Astrocyte (in vitro differentiated cells and primary cell): ENCODE data around the gene MED9. TPM values are rescaled to one million over a fixed set of nuclear protein-coding genes. Genes with fewer than 3 reads are reported as not detected.
A peak's percentile ranks its signal among the peaks of the same experiment; 100 is the strongest.

Experiments
- DNase-seq: peaks from one replicate; pipeline ENCODE4 v3.0.0-alpha.2; 2010; ENCODE audit warnings: low read depth
- FAIRE-seq: peaks from 2 replicates; lab custom pipeline; 2011; peaks lifted over from hg19 to GRCh38; lab: Jason Lieb, UNC
- H2AFZ ChIP-seq: 2 replicates; pipeline ENCODE4 v1.6.0; 2012; ENCODE audit warnings: low read depth, low read length, inconsistent platforms
- H3K27ac ChIP-seq: 2 replicates; pipeline ENCODE4 v1.5.1; 2011; ENCODE audit warnings: low read depth, low read length, inconsistent platforms
- H3K27me3 ChIP-seq: 2 replicates; pipeline ENCODE4 v1.6.0; 2011; ENCODE audit warnings: low read length, inconsistent platforms; ENCODE audit not compliant: insufficient read depth
- H3K36me3 ChIP-seq: 2 replicates; pipeline ENCODE4 v1.5.1; 2011; ENCODE audit warnings: low read length, inconsistent platforms; ENCODE audit not compliant: insufficient read depth
- H3K4me1 ChIP-seq: 2 replicates; pipeline ENCODE4 v1.5.1; 2011; ENCODE audit warnings: low read length, inconsistent platforms; ENCODE audit not compliant: insufficient read depth
- H3K4me2 ChIP-seq: 2 replicates; pipeline ENCODE4 v1.6.0; 2012; ENCODE audit warnings: low read length, inconsistent platforms
- H3K4me3 ChIP-seq: 2 replicates; pipeline ENCODE4 v1.5.1; 2011; ENCODE audit warnings: low read depth, mild to moderate bottlenecking, low read length, inconsistent platforms; ENCODE audit not compliant: insufficient read depth
- H3K79me2 ChIP-seq: 2 replicates; pipeline ENCODE4 v1.6.0; 2012; ENCODE audit warnings: mild to moderate bottlenecking, low read length, inconsistent platforms; ENCODE audit not compliant: insufficient read depth
- H3K9ac ChIP-seq: 2 replicates; pipeline ENCODE4 v1.6.0; 2012; ENCODE audit warnings: mild to moderate bottlenecking, low read length, inconsistent platforms
- H3K9me3 ChIP-seq: 2 replicates; pipeline ENCODE4 v1.5.1; 2012; ENCODE audit warnings: low read depth, mild to moderate bottlenecking, low read length, inconsistent platforms; ENCODE audit not compliant: insufficient read depth
- H4K20me1 ChIP-seq: 2 replicates; pipeline ENCODE4 v1.6.0; 2012; ENCODE audit warnings: low read length, inconsistent platforms; ENCODE audit not compliant: insufficient read depth
- H3K27ac Mint-ChIP-seq: one replicate; pipeline ENCODE4 v1.8.0; 2021; ENCODE audit warnings: mild to moderate bottlenecking, mixed read lengths; ENCODE audit not compliant: unreplicated experiment
- H3K27me3 Mint-ChIP-seq: one replicate; pipeline ENCODE4 v1.8.0; 2021; ENCODE audit warnings: low read depth, mixed read lengths; ENCODE audit not compliant: unreplicated experiment
- H3K36me3 Mint-ChIP-seq: one replicate; pipeline ENCODE4 v1.8.0; 2021; ENCODE audit warnings: low read depth, mixed read lengths; ENCODE audit not compliant: unreplicated experiment
- H3K4me1 Mint-ChIP-seq: one replicate; pipeline ENCODE4 v1.8.0; 2021; ENCODE audit warnings: low read depth, mixed read lengths; ENCODE audit not compliant: unreplicated experiment
- H3K4me3 Mint-ChIP-seq: one replicate; pipeline ENCODE4 v1.8.0; 2021; ENCODE audit warnings: mild to moderate bottlenecking, moderate library complexity, mixed read lengths; ENCODE audit not compliant: unreplicated experiment
- H3K9me3 Mint-ChIP-seq: one replicate; pipeline ENCODE4 v1.8.0; 2021; ENCODE audit warnings: mild to moderate bottlenecking, mixed read lengths; ENCODE audit not compliant: unreplicated experiment
- CTCF ChIP-seq: IDR thresholded peaks from 2 replicates; pipeline ENCODE4 v1.5.1; 2011; ENCODE audit warnings: low read depth, mild to moderate bottlenecking, inconsistent platforms, low read length, moderate library complexity; ENCODE audit not compliant: insufficient read depth
- EZH2 ChIP-seq: IDR thresholded peaks from 2 replicates; pipeline ENCODE4 v1.6.1; 2012; ENCODE audit warnings: mild to moderate bottlenecking, low read length, inconsistent platforms; ENCODE audit not compliant: insufficient read depth
- total RNA-seq: library from RNA; stranded (reverse); gene quantifications from 2 replicates; pipeline ENCODE4 v1.2.1, GENCODE V29; 2021

Gene MED9
- total RNA-seq, 1 donor from 2014 or later: 9.4 TPM

- TF ChIP-seq EZH2 (no peak), CTCF (no peak)
- H4K20me1 ChIP-seq: no peaks in the 10 kb centered on the region
- FAIRE-seq (no peak), DNase-seq (peak; percentile 96)
- peak overlapping the region; percentile 40 for H3K9ac ChIP-seq
- Mint-ChIP-seq H3K4me1 (peaks cover 15% of the 10 kb centered on the region), H3K36me3 (peaks cover 3% of the 10 kb centered on the region), H3K27ac (peak overlapping the region; percentile 96), H3K4me3 (peak overlapping the region; percentile 17), H3K9me3 (peaks cover 10% of the 10 kb centered on the region), H3K27me3 (peaks cover 26% of the 10 kb centered on the region)
- peak overlapping the region; percentile 20 for H2AFZ ChIP-seq
- H3K79me2 ChIP-seq: no peaks in the 10 kb centered on the region
- peak overlapping the region; percentile 75 for H3K4me2 ChIP-seq
- H3K36me3 ChIP-seq: no peaks in the 10 kb centered on the region
- peaks cover 32% of the 10 kb centered on the region for H3K4me1 ChIP-seq
- H3K27ac ChIP-seq: peak overlapping the region; percentile 22
- H3K9me3 ChIP-seq: no peaks in the 10 kb centered on the region
- H3K27me3 ChIP-seq: peaks cover 3% of the 10 kb centered on the region
- H3K4me3 ChIP-seq: no peak overlapping the region
Measured at GRCh38 chr17:17445925-17446665, 30.7 kb upstream of the MED9 start.

DNA sequence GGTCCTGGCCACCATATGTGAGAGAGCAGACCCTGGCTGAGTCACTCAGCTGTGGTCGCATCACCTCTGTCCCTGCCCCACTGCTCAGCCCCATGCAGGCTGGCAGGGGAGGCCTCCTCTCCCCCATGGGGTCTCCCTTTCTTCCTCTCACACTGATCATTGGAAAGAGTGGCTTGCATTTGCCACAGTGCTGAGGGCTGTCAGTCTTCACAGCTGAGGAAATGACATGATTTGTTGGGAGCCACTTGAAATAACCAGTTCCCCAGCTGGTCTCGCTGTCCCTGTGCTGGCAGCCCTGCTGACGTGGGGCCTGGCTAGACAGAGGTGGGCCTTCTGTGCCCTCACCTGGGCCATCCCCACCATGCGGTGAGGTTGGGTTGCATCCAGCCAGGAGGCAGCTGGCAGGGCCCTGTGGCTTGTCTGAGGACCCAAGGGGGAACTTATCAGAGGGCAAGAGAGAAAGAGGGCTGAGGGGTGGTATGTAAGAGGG is 30.1 kb upstream of the MED9 start:
- TF ChIP-seq EZH2 (no peak), CTCF (no peak)
- Mint-ChIP-seq H3K27me3 (peaks cover 28% of the 10 kb centered on the region), H3K4me1 (peaks cover 15% of the 10 kb centered on the region), H3K4me3 (no peak overlapping the region), H3K36me3 (peaks cover 3% of the 10 kb centered on the region), H3K9me3 (peaks cover 10% of the 10 kb centered on the region), H3K27ac (peak overlapping the region; percentile 96)
- H3K79me2 ChIP-seq: no peaks in the 10 kb centered on the region
- no peak overlapping the region for H3K4me3 ChIP-seq
- H3K27me3 ChIP-seq: peaks cover 3% of the 10 kb centered on the region
- peak overlapping the region; percentile 75 for H3K4me2 ChIP-seq
- H3K36me3 ChIP-seq: no peaks in the 10 kb centered on the region
- H3K9me3 ChIP-seq: no peaks in the 10 kb centered on the region
- H3K27ac ChIP-seq: no peak overlapping the region
- no peak overlapping the region for H3K9ac ChIP-seq
- H4K20me1 ChIP-seq: no peaks in the 10 kb centered on the region
- H3K4me1 ChIP-seq: peaks cover 32% of the 10 kb centered on the region
- no peak overlapping the region for H2AFZ ChIP-seq
- FAIRE-seq: no peak
- DNase-seq: no peak

DNA sequence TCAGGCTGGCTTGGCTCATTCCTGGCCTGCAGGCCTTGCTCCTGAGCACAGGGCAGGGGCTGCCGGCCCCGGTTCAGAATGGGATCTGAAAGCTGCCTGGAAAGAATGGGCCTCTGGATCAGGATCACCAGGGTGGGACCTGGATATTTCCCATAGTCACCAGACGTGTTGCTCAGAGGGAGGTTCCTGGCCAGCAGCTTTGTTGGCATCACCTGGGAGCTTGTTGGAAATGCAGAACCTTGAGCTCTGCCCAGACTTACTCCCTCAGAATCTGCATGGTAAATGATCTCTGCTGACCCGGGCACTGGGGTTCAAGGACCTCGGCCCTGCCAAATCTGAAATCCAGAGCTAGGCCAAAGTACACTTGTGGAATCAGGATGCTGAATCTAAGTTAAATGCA is 29.5 kb upstream of the MED9 start:
- peaks cover 4% of the 10 kb centered on the region for H3K36me3 Mint-ChIP-seq
- H3K27me3 Mint-ChIP-seq: peaks cover 33% of the 10 kb centered on the region
- no peak overlapping the region for H3K4me3 ChIP-seq
- no peak for FAIRE-seq
- peaks cover 15% of the 10 kb centered on the region for H3K4me1 Mint-ChIP-seq
- no peak overlapping the region for H2AFZ ChIP-seq
- H4K20me1 ChIP-seq: no peaks in the 10 kb centered on the region
- H3K27me3 ChIP-seq: peaks cover 7% of the 10 kb centered on the region
- no peak overlapping the region for H3K27ac Mint-ChIP-seq
- no peak for TF ChIP-seq CTCF
- no peak for TF ChIP-seq EZH2
- peaks cover 10% of the 10 kb centered on the region for H3K9me3 Mint-ChIP-seq
- no peak overlapping the region for H3K27ac ChIP-seq
- H3K4me3 Mint-ChIP-seq: no peak overlapping the region
- no peaks in the 10 kb centered on the region for H3K36me3 ChIP-seq
- no peak overlapping the region for H3K9ac ChIP-seq
- DNase-seq: no peak
- H3K4me1 ChIP-seq: peaks cover 32% of the 10 kb centered on the region
- no peaks in the 10 kb centered on the region for H3K79me2 ChIP-seq
- H3K4me2 ChIP-seq: no peak overlapping the region
- H3K9me3 ChIP-seq: no peaks in the 10 kb centered on the region
